HEK293T (cell line): ENCODE measurements around the gene CSF2RB.

Experiments
- CTCF ChIA-PET: fragments of 350-600 bp; formaldehyde crosslinking; extraction: SDS; loops from one replicate; lab custom pipeline; 2021; ENCODE audit warnings: antibody characterized with exemption, inconsistent platforms; lab: Yijun Ruan, JAX
- POLR2A ChIA-PET: fragments of 350-600 bp; formaldehyde crosslinking; extraction: SDS; loops from one replicate; lab custom pipeline; 2020; ENCODE audit warnings: antibody characterized with exemption, inconsistent platforms; lab: Yijun Ruan, JAX
- DNase-seq: peaks from one replicate; pipeline ENCODE4 v3.0.0; 2012; ENCODE audit warnings: mixed read lengths; ENCODE audit errors: extremely low spot score
- ARNT ChIP-seq: fragments of 450-650 bp; IDR thresholded peaks from 2 replicates; pipeline ENCODE4 v1.6.1; 2017; ENCODE audit warnings: mild to moderate bottlenecking
- BHLHE40 ChIP-seq: fragments of 450-650 bp; IDR thresholded peaks from 2 replicates; pipeline ENCODE4 v1.6.1; 2016; ENCODE audit warnings: mild to moderate bottlenecking, moderate library complexity, borderline replicate concordance
- CTBP1 ChIP-seq: fragments of 450-650 bp; IDR thresholded peaks from 2 replicates; pipeline ENCODE4 v1.6.1; 2016; ENCODE audit warnings: borderline replicate concordance
- ELF4 ChIP-seq: fragments of 450-650 bp; IDR thresholded peaks from 2 replicates; pipeline ENCODE4 v1.6.1; 2017; ENCODE audit warnings: antibody characterized with exemption
- FOXA1 ChIP-seq: fragments of 450-650 bp; IDR thresholded peaks from 2 replicates; pipeline ENCODE4 v1.6.1; 2016; ENCODE audit warnings: mild to moderate bottlenecking
- FOXK2 ChIP-seq: fragments of 450-650 bp; IDR thresholded peaks from 2 replicates; pipeline ENCODE4 v1.6.1; 2016; ENCODE audit warnings: mild to moderate bottlenecking
- FOXM1 ChIP-seq: fragments of 450-650 bp; IDR thresholded peaks from 2 replicates; pipeline ENCODE4 v1.6.1; 2017; ENCODE audit warnings: mild to moderate bottlenecking, borderline replicate concordance
- HDGF ChIP-seq: fragments of 450-650 bp; IDR thresholded peaks from 2 replicates; pipeline ENCODE4 v1.6.1; 2017; ENCODE audit warnings: antibody characterized with exemption, borderline replicate concordance
- L3MBTL2 ChIP-seq: fragments of 450-650 bp; conservative IDR thresholded peaks from 2 replicates; pipeline ENCODE4 v1.6.1; 2016; ENCODE audit warnings: mild to moderate bottlenecking
- LEF1 ChIP-seq: fragments of 450-650 bp; IDR thresholded peaks from 2 replicates; pipeline ENCODE4 v1.6.1; 2017; ENCODE audit warnings: mild to moderate bottlenecking, borderline replicate concordance
- NFRKB ChIP-seq: fragments of 450-650 bp; IDR thresholded peaks from 2 replicates; pipeline ENCODE4 v1.6.1; 2016; ENCODE audit warnings: mild to moderate bottlenecking, moderate library complexity
- SP1 ChIP-seq: fragments of 450-650 bp; IDR thresholded peaks from 2 replicates; pipeline ENCODE4 v1.6.1; 2017
- SUZ12 ChIP-seq: fragments of 450-650 bp; IDR thresholded peaks from 2 replicates; pipeline ENCODE4 v1.6.1; 2016; ENCODE audit warnings: mild to moderate bottlenecking
- TARDBP ChIP-seq: fragments of 450-650 bp; IDR thresholded peaks from 2 replicates; pipeline ENCODE4 v1.6.1; 2016
- ZNF384 ChIP-seq: fragments of 450-650 bp; IDR thresholded peaks from 2 replicates; pipeline ENCODE4 v1.6.1; 2016
- TF ChIP-seq, protein P1 (sequence below): fragments of 450-650 bp; IDR thresholded peaks from 2 replicates; pipeline ENCODE4 v1.6.1; 2016

Gene CSF2RB

GRCh38 chr22:36971341-36972125 lies 58.1 kb downstream of the CSF2RB start:
- no peak for TF ChIP-seq NFRKB
- TF ChIP-seq ZNF384: no peak
- TF ChIP-seq ARNT: no peak
- no peak for TF ChIP-seq HDGF
- no peak for TF ChIP-seq SP1
- TF ChIP-seq ELF4: no peak
- no peak for TF ChIP-seq TARDBP
- CTCF ChIA-PET: interaction anchor here (0.5 kb wide), 1 partner anchor 192 kb away, joined by 3 read pairs; no protein-coding TSS in a partner anchor
- no peak for DNase-seq

GRCh38 chr22:36976606-36977005 lies 63.2 kb downstream of the CSF2RB start:
- TF ChIP-seq CTBP1: no peak
- no peak for DNase-seq
- POLR2A ChIA-PET: interaction anchor here (0.9 kb wide), 1 partner anchor 8 kb away, joined by 3 read pairs; no protein-coding TSS in a partner anchor
- CTCF ChIA-PET: interaction anchor here (0.6 to 2.2 kb wide), 8 partner anchors 9 to 455 kb away, joined by 3 to 7 read pairs (median 4); no protein-coding TSS in a partner anchor

More at GRCh38 chr22:36971341-36972125, 58.1 kb downstream of the CSF2RB start:
- POLR2A ChIA-PET: interaction anchor here (1.5 kb wide), 1 partner anchor 12 kb away, joined by 3 read pairs; no protein-coding TSS in a partner anchor

DNA sequence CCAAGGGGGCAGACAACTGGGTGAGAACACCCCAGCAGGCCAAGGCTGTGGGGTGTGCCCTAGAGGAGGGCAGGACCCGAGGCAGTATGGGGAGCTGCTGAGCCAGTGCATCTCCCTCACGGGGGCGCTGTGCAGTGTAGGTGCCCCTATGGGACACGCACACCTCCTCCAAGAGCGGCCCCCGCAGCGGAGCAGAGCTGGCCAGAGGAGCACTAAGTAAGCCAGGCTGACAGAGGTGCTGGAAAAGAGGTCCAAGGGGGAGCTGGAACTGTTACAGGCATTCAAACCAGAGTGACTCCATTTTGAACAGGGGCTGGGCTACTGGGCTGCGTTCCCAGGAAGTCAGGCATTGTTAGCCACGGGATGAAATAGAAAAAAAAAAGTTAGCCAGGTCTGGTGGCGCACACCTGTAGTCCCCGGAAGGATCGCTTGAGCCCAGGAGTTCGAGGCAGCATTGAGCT lies 64.0 kb downstream of the CSF2RB start:
- ChIA-PET POLR2A (interaction anchor here (0.8 to 1.1 kb wide), 2 partner anchors 42 to 121 kb away, joined by 3 to 4 read pairs; partner anchors contain the start of genes MPST and TST), CTCF (interaction anchor here (0.5 to 2.2 kb wide), 17 partner anchors 9 to 1112 kb away, joined by 3 to 7 read pairs (median 4); no protein-coding TSS in a partner anchor)
- TF ChIP-seq SUZ12: no peak
- TF ChIP-seq ZNF384: no peak
- TF ChIP-seq BHLHE40: no peak
- no peak for TF ChIP-seq L3MBTL2
- no peak for TF ChIP-seq CTBP1
- TF ChIP-seq SP1: no peak
- TF ChIP-seq HDGF: no peak
- TF ChIP-seq LEF1: no peak
- TF ChIP-seq ELF4: no peak
- no peak for TF ChIP-seq FOXK2
- TF ChIP-seq FOXA1: no peak
- TF ChIP-seq, protein P1, sequence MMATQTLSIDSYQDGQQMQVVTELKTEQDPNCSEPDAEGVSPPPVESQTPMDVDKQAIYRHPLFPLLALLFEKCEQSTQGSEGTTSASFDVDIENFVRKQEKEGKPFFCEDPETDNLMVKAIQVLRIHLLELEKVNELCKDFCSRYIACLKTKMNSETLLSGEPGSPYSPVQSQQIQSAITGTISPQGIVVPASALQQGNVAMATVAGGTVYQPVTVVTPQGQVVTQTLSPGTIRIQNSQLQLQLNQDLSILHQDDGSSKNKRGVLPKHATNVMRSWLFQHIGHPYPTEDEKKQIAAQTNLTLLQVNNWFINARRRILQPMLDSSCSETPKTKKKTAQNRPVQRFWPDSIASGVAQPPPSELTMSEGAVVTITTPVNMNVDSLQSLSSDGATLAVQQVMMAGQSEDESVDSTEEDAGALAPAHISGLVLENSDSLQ: no peak
- peak; percentile 61 for DNase-seq

- POLR2A ChIA-PET: interaction anchor here (0.8 to 1.1 kb wide), 2 partner anchors 41 to 122 kb away, joined by 3 to 4 read pairs; partner anchors contain the start of genes MPST and TST
These were observed 64.7 kb downstream of the CSF2RB start for GRCh38 chr22:36977947-36978660.

DNA sequence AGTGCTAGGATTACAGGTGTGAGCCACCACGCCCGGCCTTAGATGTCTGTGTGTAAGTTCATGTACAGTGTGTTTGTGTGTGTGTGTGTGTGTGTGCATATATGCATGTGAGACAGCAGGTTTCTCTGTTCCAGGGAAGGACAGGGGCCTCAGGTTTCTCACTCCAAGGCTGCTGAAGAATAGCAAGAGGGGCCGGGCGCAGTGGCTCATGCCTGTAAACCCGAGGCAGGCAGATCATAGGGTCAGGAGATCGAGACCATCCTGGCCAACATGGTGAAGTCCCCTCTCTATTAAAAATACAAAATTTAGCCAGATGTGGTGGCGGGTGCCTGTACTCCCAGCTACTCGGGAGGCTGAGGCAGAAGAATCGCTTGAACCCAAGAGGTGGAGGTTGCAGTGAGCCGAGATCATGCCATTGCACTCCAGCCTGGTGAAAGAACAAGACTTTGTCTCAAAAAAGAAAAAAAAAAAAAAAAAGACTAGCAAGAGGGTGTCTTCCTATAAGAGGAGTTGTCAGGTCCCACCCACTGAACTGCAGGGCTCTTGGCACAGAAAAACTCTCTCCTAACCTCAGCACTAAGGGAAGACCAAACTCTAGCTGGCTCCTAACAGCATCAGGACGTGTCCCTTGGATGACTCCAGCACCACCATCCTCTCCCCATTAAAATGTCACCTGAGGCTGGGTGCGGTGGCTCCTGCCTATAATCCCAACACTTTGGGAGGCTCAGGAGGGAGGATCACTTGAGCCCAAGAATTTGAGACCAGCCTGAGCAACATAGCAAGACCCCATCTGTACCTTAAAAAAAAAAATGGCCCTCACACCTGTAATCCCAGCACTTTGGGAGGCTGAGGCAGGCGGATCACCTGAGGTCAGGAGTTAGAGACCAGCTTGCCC lies 65.8 kb downstream of the CSF2RB start:
- TF ChIP-seq FOXK2 (no peak), LEF1 (no peak), TARDBP (no peak), ELF4 (no peak), SP1 (no peak), CTBP1 (no peak), HDGF (no peak), ZNF384 (no peak), FOXM1 (no peak), ARNT (no peak), NFRKB (no peak), FOXA1 (no peak), SUZ12 (no peak), BHLHE40 (no peak)
- no peak for DNase-seq
- ChIA-PET POLR2A (interaction anchor here (1.4 kb wide), 1 partner anchor 203 kb away, joined by 5 read pairs; the partner anchor contains the start of gene IFT27), CTCF (interaction anchor here (1.2 to 1.7 kb wide), 2 partner anchors 123 to 203 kb away, joined by 3 to 7 read pairs; partner anchors contain the start of gene IFT27)

More at GRCh38 chr22:36977947-36978660, 64.7 kb downstream of the CSF2RB start:
- CTCF ChIA-PET: interaction anchor here (0.5 to 1.7 kb wide), 15 partner anchors 10 to 1112 kb away, joined by 3 to 7 read pairs (median 4); no protein-coding TSS in a partner anchor
- peak; percentile 97 for DNase-seq
- TF ChIP-seq HDGF (no peak), BHLHE40 (no peak), L3MBTL2 (peak; percentile 54), SP1 (no peak)
- TF ChIP-seq, protein P1: peak; percentile 77
